GM19463 (cell line): ENCODE measurements around the gene TRANK1.
"Not testable (repeated sequence)": the region's sequence is repeated elsewhere in the genome, so short reads cannot be mapped to it uniquely, and the experiment has no call there.

Experiments used
- ATAC-seq: cut with Tn5 transposase; IDR thresholded peaks from one replicate; pipeline ENCODE4 v1.9.1; 2021; ENCODE audit warnings: mild to moderate bottlenecking, moderate library complexity; ENCODE audit not compliant: unreplicated experiment

The TRANK1 gene

DNA sequence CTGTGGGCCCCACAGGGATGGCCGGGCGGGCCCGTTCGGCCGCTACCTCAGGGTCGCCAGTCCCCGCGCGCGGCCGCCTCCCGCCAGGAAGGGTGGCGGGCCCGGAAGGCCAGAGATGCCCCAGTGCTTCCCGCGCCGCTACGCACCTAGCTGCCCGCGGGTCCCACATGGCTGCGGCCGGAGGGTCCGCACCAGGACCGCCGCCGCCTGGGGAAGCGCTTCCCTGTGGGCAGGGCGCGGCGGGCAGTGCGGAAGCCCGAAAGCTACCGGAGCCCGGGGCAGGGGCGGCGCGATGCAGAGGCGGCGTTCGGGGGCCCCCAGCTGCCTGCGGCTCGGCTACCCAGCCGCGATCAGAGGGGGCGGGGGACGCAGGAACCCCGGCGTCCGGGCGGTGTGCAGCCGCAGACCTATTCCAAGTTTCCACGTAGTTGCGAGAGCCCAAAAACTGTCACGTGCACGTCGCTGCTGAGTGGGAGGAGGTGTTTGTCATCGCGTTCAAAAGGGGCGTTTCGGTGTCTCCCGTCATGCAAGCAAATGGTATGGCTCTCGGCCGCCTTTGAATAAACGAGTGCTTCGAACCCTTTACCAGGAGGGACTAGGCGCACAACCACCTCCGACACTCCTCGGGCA lies at the start of gene TRANK1:
Gene TRANK1, minus strand, starts transcription at position 414 of the 630 bp plus-strand sequence. Its CDS starts 245 bp downstream, at position 169.
- peak; percentile 56 for ATAC-seq

- peak; percentile 84 for ATAC-seq
Measured at GRCh38 chr3:36993326-36994283, 48.8 kb upstream of the TRANK1 start, which contains the start of gene MLH1. MLH1 (plus strand) TSS chr3:36993518; CDS start chr3:36993548, 30 bp downstream.

DNA sequence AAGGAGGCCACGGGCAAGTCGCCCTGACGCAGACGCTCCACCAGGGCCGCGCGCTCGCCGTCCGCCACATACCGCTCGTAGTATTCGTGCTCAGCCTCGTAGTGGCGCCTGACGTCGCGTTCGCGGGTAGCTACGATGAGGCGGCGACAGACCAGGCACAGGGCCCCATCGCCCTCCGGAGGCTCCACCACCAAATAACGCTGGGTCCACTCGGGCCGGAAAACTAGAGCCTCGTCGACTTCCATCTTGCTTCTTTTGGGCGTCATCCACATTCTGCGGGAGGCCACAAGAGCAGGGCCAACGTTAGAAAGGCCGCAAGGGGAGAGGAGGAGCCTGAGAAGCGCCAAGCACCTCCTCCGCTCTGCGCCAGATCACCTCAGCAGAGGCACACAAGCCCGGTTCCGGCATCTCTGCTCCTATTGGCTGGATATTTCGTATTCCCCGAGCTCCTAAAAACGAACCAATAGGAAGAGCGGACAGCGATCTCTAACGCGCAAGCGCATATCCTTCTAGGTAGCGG lies 48.0 kb upstream of the TRANK1 start, which contains the start of gene EPM2AIP1:
Gene EPM2AIP1, minus strand, starts transcription at position 326 of the 520 bp plus-strand sequence. Its CDS starts 54 bp downstream, at position 272.
- ATAC-seq = peak; percentile 78

- ATAC-seq = no peak
Measured at GRCh38 chr3:36991923-36992805, 47.3 kb upstream of the TRANK1 start.

- no peak for ATAC-seq
Measured at GRCh38 chr3:36991147-36991546, 46.3 kb upstream of the TRANK1 start.

DNA sequence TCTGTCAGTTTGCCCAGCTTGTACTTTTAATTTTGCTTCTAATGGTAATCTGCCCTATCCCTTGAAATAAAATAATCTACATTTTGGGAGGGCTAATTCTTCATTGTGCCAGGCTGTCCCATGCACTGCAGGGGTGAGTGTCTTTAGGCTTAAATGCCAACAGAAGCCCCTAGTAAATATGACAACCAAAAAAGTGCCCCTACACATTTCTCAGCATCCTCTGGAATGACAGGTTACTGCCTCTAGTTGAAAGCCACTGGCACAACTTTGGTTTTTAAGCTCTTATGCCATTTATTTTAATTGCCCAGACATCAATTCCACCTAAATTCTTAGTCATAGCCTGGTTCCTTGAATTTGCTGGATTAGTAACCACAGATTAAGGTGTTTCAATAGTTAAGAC lies 44.7 kb upstream of the TRANK1 start:
- no peak for ATAC-seq

DNA sequence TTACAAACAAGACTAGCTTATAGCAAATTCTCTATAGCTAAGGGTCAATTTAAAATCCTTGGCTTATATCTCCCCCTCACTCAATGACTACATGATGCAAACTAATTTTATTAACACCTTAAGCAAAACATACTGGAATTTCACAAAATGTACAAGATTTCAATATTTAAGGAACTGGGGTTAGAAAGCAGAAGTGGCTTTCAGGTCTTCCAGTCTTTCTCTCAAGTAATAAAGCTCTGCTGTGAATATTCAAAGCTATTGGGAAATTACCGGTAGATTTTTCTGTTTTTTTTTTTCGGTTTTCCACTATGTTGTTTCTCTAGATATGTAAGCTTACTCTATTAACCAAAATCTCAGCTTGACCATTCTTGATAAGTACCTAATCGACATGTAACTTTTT lies 44.2 kb upstream of the TRANK1 start:
- ATAC-seq = no peak

- no peak for ATAC-seq
Measured at GRCh38 chr3:36988356-36988755, 43.5 kb upstream of the TRANK1 start.

GRCh38 chr3:36981006-36981405 lies 36.2 kb upstream of the TRANK1 start:
- ATAC-seq = no peak

DNA sequence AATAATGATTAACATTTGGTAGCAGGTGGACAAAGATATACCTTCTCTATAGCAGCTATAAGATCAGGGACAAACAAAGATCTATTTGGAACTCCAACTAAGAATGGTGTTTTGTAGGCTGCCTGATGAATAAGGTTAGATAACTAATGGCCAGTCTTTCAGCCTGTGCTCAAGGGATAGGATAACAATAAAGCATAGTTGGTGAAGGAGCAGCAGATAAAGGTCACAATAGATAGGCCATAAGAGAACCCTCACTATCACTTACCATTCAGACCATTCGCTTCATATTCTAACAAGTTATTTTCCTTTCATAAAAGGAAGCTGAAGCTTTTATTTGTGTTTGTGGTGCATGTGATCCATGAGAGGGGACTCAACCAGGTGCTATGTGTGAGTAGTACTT lies 28.3 kb upstream of the TRANK1 start:
- no peak for ATAC-seq

DNA sequence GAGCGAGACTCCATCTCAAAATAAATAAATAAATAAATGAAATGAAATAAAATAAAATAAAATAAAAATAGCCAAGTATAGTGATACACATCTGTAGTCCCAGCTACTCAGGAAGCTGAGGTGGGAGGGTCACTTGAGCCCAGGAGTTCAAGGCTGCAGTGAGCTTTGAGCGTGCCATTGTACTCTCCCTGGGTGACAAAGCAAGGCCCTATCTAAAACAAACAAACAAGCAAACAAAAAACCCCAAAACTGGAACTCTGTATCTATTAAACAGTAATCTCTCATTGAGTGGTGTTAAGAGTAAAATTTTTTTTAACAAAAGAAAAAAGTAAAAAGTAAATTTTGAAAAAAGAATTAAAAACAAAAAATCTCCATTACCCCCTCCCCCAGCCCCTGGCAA lies 27.3 kb upstream of the TRANK1 start:
- ATAC-seq = no peak

DNA sequence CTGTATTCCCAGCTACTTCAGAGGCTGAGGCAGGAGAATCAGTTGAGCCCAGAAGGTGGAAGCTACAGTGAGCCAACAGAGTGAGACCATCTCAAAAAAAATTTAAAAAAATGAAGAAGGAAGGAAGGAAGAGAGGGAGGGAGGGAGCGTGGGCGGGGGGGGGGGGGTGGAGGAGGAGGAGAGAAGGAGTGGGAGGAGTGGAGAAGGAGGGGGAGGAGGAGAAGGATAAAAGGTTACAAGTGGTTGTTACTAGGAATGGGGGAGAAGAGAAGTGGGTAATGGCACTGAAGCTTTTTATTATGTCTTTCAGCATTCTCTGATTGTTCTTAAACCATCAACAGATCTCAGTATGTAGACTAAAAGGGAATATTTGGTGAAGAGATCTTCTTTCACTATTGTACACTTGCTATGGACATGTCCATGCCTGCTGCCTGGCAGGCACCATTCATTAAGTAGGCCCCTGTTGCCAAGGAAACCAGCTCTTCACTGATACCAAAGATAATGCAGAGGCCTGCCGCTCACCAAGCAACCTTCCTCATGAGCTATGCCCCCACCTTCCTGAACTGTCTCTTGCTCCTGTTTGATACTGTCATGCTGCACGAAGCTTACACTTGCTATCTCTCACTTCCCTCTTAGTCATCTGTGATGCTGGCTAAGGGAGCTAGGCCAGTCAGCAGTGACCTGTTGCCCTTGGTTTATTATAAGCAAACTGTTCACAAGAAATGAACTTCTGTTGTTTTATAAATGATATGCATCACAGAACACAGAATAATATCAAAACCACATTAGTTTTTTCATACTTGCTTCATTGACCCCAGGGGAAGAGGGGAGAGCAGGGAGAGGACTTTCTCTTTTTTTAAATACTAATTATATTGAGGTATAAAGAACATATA lies 24.9 kb upstream of the TRANK1 start:
- ATAC-seq = peak; percentile 99

DNA sequence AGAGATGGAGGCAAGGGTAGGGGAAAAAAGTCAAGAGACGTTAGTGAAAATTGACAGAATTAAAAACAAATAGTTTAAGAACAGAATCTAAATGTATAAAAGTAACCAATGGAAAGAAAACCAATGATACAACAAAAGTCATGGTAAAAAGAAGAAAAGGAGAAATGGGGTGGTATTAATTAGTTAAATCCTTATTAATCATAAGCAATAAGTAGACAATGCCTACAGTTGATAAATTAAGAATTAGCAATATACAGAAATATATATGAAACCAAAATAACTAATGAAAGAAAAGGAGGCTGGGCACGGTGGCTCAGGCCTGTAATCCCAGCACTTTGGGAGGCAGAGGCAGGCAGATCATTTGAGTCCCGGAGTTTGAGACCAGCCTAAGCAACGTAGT lies 24.2 kb upstream of the TRANK1 start:
- ATAC-seq = no peak

- no peak for ATAC-seq
Measured at GRCh38 chr3:36965440-36965839, 20.6 kb upstream of the TRANK1 start.

GRCh38 chr3:36964817-36965216 lies 20.0 kb upstream of the TRANK1 start:
- no peak for ATAC-seq

- no peak for ATAC-seq
Measured at GRCh38 chr3:36964331-36964730, 19.5 kb upstream of the TRANK1 start.

DNA sequence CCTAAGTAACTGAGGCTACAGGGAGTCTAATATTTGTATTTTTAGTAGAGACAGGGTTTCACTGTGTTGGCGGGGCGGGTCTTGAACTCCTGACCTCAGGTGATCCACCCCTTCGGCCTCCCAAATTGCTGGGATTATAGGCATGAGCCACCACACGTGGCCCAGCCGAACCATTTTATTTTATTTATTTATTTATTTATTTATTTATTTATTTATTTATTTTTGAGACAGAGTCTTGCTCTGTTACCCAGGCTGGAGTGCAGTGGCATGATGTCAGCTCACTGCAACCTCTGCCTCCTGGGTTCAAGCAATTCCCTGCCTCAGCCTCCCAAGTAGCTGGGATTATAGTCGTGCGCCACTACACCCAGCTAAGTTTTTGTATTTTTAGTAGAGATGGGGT lies 18.2 kb upstream of the TRANK1 start:
- not testable (repeated sequence) for ATAC-seq

GRCh38 chr3:36960502-36960901 lies 15.6 kb upstream of the TRANK1 start:
- ATAC-seq = no peak

DNA sequence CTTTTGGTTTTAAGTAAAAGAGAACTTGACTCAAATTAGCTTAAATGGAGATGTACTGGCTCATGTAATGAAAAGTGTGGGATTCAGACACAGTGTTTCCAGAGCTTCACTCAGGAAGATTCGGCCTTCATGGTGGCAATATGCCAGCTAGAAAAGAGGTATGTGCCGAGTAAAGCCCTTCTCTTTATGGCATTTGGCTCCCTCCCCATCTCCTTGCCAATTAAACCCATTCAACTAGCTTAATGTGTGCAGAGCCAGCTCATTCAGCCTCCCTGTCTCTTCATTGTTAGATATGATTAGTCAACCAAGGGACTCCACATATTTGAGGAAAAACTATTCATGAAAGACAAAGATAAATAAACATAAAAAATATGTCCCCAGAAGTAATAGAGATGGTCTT lies 15.0 kb upstream of the TRANK1 start:
- no peak for ATAC-seq
